Neural cell (in vitro differentiated cells): ENCODE measurements around the gene DENND4A. TPM values are rescaled to one million over a fixed set of nuclear protein-coding genes. Genes with fewer than 3 reads are reported as not detected.

Experiments
- H2AFZ ChIP-seq: fragments of 200-600, 300-800 bp; sonication (generic), shearing (Covaris generic); 2 replicates; pipeline ENCODE4 v1.6.0; 2014; ENCODE audit warnings: low read depth, mild to moderate bottlenecking, antibody characterized with exemption, low read length, moderate library complexity
- H3F3A ChIP-seq: fragments of 200-600 bp; shearing (Covaris generic); 2 replicates; pipeline ENCODE4 v1.6.1; 2016; ENCODE audit warnings: mild to moderate bottlenecking, moderate library complexity, mixed read lengths, antibody characterized with exemption, low read length; ENCODE audit not compliant: insufficient read depth, poor library complexity, severe bottlenecking
- H3K27ac ChIP-seq: fragments of 200-600, 300-800 bp; sonication (generic), shearing (Covaris generic); 2 replicates; pipeline ENCODE4 v1.5.1; 2014; ENCODE audit warnings: mild to moderate bottlenecking, low read length, moderate library complexity
- H3K27me3 ChIP-seq: fragments of 300-800, 200-600 bp; sonication (generic), shearing (Covaris generic); 2 replicates; pipeline ENCODE4 v1.6.0; 2014; ENCODE audit warnings: mild to moderate bottlenecking, low read depth, low read length, moderate library complexity; ENCODE audit not compliant: insufficient read depth
- H3K36me3 ChIP-seq: fragments of 300-800, 200-600 bp; sonication (generic), shearing (Covaris generic); 2 replicates; pipeline ENCODE4 v1.5.1; 2014; ENCODE audit warnings: mild to moderate bottlenecking, antibody characterized with exemption, low read length, moderate library complexity; ENCODE audit not compliant: insufficient read depth
- H3K4me2 ChIP-seq: fragments of 300-800, 200-600 bp; sonication (generic), shearing (Covaris generic); 2 replicates; pipeline ENCODE4 v1.6.0; 2014; ENCODE audit warnings: mild to moderate bottlenecking, low read length
- H3K4me3 ChIP-seq: fragments of 300-800, 200-600 bp; sonication (generic), shearing (Covaris generic); 2 replicates; pipeline ENCODE4 v1.5.1; 2014; ENCODE audit warnings: mild to moderate bottlenecking, low read length, moderate library complexity
- H3K79me2 ChIP-seq: fragments of 200-600 bp; shearing (Covaris generic); replicated peaks from 2 replicates; pipeline ENCODE4 v1.6.0; 2014; ENCODE audit warnings: mild to moderate bottlenecking, low read length, moderate library complexity; ENCODE audit not compliant: insufficient read depth
- H3K9ac ChIP-seq: fragments of 300-800, 200-600 bp; sonication (generic), shearing (Covaris generic); 2 replicates; pipeline ENCODE4 v1.6.1; 2016; ENCODE audit warnings: mild to moderate bottlenecking, low read length, mixed read lengths
- H3K9me2 ChIP-seq: fragments of 200-600 bp; shearing (Covaris generic); 2 replicates; pipeline ENCODE4 v1.6.1; 2016; ENCODE audit warnings: mild to moderate bottlenecking, low read length, mixed read lengths; ENCODE audit not compliant: insufficient read depth
- H3K9me3 ChIP-seq: fragments of 200-600, 300-800 bp; sonication (generic), shearing (Covaris generic); 2 replicates; pipeline ENCODE4 v1.6.1; 2016; ENCODE audit warnings: mild to moderate bottlenecking, mixed run types, low read length, moderate library complexity, mixed read lengths
- H4K20me1 ChIP-seq: fragments of 200-600 bp; shearing (Covaris generic); 2 replicates; pipeline ENCODE4 v1.6.1; 2016; ENCODE audit warnings: mild to moderate bottlenecking, mixed run types; ENCODE audit not compliant: insufficient read depth
- CTCF ChIP-seq: fragments of 450-650 bp; IDR thresholded peaks from 2 replicates; pipeline ENCODE4 v1.5.1; 2014; ENCODE audit warnings: antibody characterized with exemption, mild to moderate bottlenecking, moderate library complexity; ENCODE audit not compliant: poor library complexity, severe bottlenecking
- EP300 ChIP-seq: fragments of 450-650 bp; conservative IDR thresholded peaks from 2 replicates; pipeline ENCODE4 v1.6.1; 2014; ENCODE audit warnings: antibody characterized with exemption, mild to moderate bottlenecking, moderate library complexity; ENCODE audit not compliant: poor library complexity, severe bottlenecking
- EZH2 ChIP-seq: fragments of 200-600, 300-800 bp; shearing (Covaris generic), sonication (generic); IDR thresholded peaks from 2 replicates; pipeline ENCODE4 v1.6.1; 2014; ENCODE audit warnings: antibody characterized with exemption, low read length, borderline replicate concordance, mild to moderate bottlenecking; ENCODE audit not compliant: insufficient read depth, poor library complexity, severe bottlenecking
- MXI1 ChIP-seq: fragments of 450-650 bp; conservative IDR thresholded peaks from 2 replicates; pipeline ENCODE4 v1.6.1; 2014; ENCODE audit warnings: antibody characterized with exemption, mild to moderate bottlenecking; ENCODE audit not compliant: poor library complexity, severe bottlenecking
- POLR2AphosphoS5 ChIP-seq: IDR thresholded peaks from 2 replicates; pipeline ENCODE4 v1.6.1; 2012
- RAD21 ChIP-seq: fragments of 450-650 bp; conservative IDR thresholded peaks from 2 replicates; pipeline ENCODE4 v1.6.1; 2014; ENCODE audit warnings: antibody characterized with exemption, mild to moderate bottlenecking, moderate library complexity
- REST ChIP-seq: IDR thresholded peaks from 2 replicates; pipeline ENCODE4 v1.6.1; 2012; ENCODE audit warnings: borderline replicate concordance
- SMC3 ChIP-seq: fragments of 450-650 bp; conservative IDR thresholded peaks from 2 replicates; pipeline ENCODE4 v1.6.1; 2014; ENCODE audit warnings: antibody characterized with exemption, mild to moderate bottlenecking, moderate library complexity; ENCODE audit not compliant: poor library complexity
- TAF1 ChIP-seq: IDR thresholded peaks from 2 replicates; pipeline ENCODE4 v1.6.1; 2012; ENCODE audit warnings: low read depth
- polyA plus RNA-seq: library from polyadenylated mRNA; depleted of rRNA; stranded (reverse); fragments of >200 nt; gene quantifications from 2 replicates; pipeline ENCODE4 v1.2.3, GENCODE V29; 2014

Gene DENND4A
- polyA plus RNA-seq, 1 donor from 2014 or later, result 7.5 TPM

GRCh38 chr15:65646486-65646885 lies 145.6 kb downstream of the DENND4A start:
- Histone ChIP-seq H2AFZ (no peak overlapping the region), H3K9ac (no peak overlapping the region), H3K4me3 (no peak overlapping the region), H3K4me2 (no peak overlapping the region), H3K9me3 (no peaks in the 10 kb centered on the region), H3K36me3 (no peaks in the 10 kb centered on the region), H3K9me2 (no peaks in the 10 kb centered on the region), H3K27me3 (no peaks in the 10 kb centered on the region), H3K79me2 (no peaks in the 10 kb centered on the region), H4K20me1 (no peaks in the 10 kb centered on the region), H3F3A (no peaks in the 10 kb centered on the region), H3K27ac (no peak overlapping the region)
- TF ChIP-seq POLR2AphosphoS5 (no peak), TAF1 (no peak), RAD21 (no peak), MXI1 (no peak), CTCF (no peak), EP300 (no peak), REST (no peak), EZH2 (no peak), SMC3 (no peak)

GRCh38 chr15:65645392-65645791 lies 146.7 kb downstream of the DENND4A start:
- H3F3A ChIP-seq, result no peaks in the 10 kb centered on the region
- no peaks in the 10 kb centered on the region for H4K20me1 ChIP-seq
- no peak overlapping the region for H3K4me2 ChIP-seq
- no peak overlapping the region for H3K27ac ChIP-seq
- H3K36me3 ChIP-seq, result no peaks in the 10 kb centered on the region
- TF ChIP-seq CTCF (no peak), EP300 (no peak), TAF1 (no peak), SMC3 (no peak), REST (no peak), POLR2AphosphoS5 (no peak), EZH2 (no peak), MXI1 (no peak), RAD21 (no peak)
- H2AFZ ChIP-seq, result no peak overlapping the region
- H3K9ac ChIP-seq, result no peak overlapping the region
- no peaks in the 10 kb centered on the region for H3K9me2 ChIP-seq
- no peak overlapping the region for H3K4me3 ChIP-seq
- no peaks in the 10 kb centered on the region for H3K9me3 ChIP-seq
- H3K79me2 ChIP-seq, result no peaks in the 10 kb centered on the region
- H3K27me3 ChIP-seq, result no peaks in the 10 kb centered on the region
